HepG2 (cell line): ENCODE results near the gene MBD2. TPM values are rescaled to one million over a fixed set of nuclear protein-coding genes. Genes with fewer than 3 reads are reported as not detected.

Experiments used
- CENPBD1 ChIP-seq: sonication (generic); formaldehyde crosslinking; IDR thresholded peaks from 2 replicates; pipeline ENCODE4 v1.8.0; 2022; ENCODE audit warnings: missing genetic modification reagents, low read depth, mild to moderate bottlenecking, borderline replicate concordance
- EED ChIP-seq: sonication (generic); formaldehyde crosslinking; IDR thresholded peaks from 2 replicates; pipeline ENCODE4 v1.5.0; 2020; ENCODE audit warnings: mild to moderate bottlenecking, missing genetic modification reagents
- FOXA1 ChIP-seq, 2 experiments: fragments of 450-650 bp in 1 of 2; sonication (generic) in 1 of 2; formaldehyde crosslinking in 1 of 2; IDR thresholded peaks; 2 replicates each; pipeline versions ENCODE4 v1.4.0 to v1.6.1; 2016 to 2020; ENCODE audit warnings: missing genetic modification reagents in 1 of 2
- HNF4A ChIP-seq: sonication (generic); formaldehyde crosslinking; IDR thresholded peaks from 2 replicates; pipeline ENCODE4 v1.4.0; 2020; ENCODE audit warnings: missing genetic modification reagents
- NPAS2 ChIP-seq: sonication (generic); formaldehyde crosslinking; IDR thresholded peaks from 2 replicates; pipeline ENCODE4 v1.8.0; 2022; ENCODE audit warnings: mild to moderate bottlenecking, missing genetic modification reagents, borderline replicate concordance
- RCOR2 ChIP-seq: IDR thresholded peaks from 2 replicates; pipeline ENCODE4 v1.6.1; 2016; ENCODE audit warnings: missing biosample characterization, missing genetic modification reagents
- REXO4 ChIP-seq: sonication (generic); formaldehyde crosslinking; IDR thresholded peaks from 2 replicates; pipeline ENCODE4 v1.8.0; 2022; ENCODE audit warnings: missing genetic modification reagents, mild to moderate bottlenecking, borderline replicate concordance
- SMYD3 ChIP-seq: sonication (generic); formaldehyde crosslinking; IDR thresholded peaks from 2 replicates; pipeline ENCODE4 v1.8.1; 2023; ENCODE audit warnings: mild to moderate bottlenecking, missing genetic modification reagents
- USF2 ChIP-seq, 2 experiments: sonication (generic) in 1 of 2; formaldehyde crosslinking in 1 of 2; IDR thresholded peaks; 2 replicates each; pipeline versions ENCODE4 v1.5.1 to v1.6.1; 2011 to 2020; ENCODE audit warnings: borderline replicate concordance in 1 of 2, low read depth in 1 of 2, low read length in 1 of 2, mild to moderate bottlenecking in 1 of 2, missing genetic modification reagents in 1 of 2, moderate library complexity in 1 of 2
- XRCC5 ChIP-seq: fragments of 200-400 bp; formaldehyde crosslinking; optimal IDR thresholded peaks from 2 replicates; pipeline ENCODE3; 2017; ENCODE audit warnings: mild to moderate bottlenecking, low read length
- ZBTB7A ChIP-seq: sonication (generic); formaldehyde crosslinking; IDR thresholded peaks from 2 replicates; pipeline ENCODE4 v1.8.0; 2022; ENCODE audit warnings: mild to moderate bottlenecking, missing genetic modification reagents
- ZNF292 ChIP-seq: sonication (generic); formaldehyde crosslinking; IDR thresholded peaks from 2 replicates; pipeline ENCODE4 v1.8.1; 2022; ENCODE audit warnings: mild to moderate bottlenecking, low read depth, missing genetic modification reagents, borderline replicate concordance
- ZNF501 ChIP-seq: sonication (generic); formaldehyde crosslinking; IDR thresholded peaks from 2 replicates; pipeline ENCODE4 v1.5.1; 2020; ENCODE audit warnings: mild to moderate bottlenecking, moderate library complexity, missing genetic modification reagents
- ZNF839 ChIP-seq: sonication (generic); formaldehyde crosslinking; IDR thresholded peaks from 2 replicates; pipeline ENCODE4 v1.4.0; 2020; ENCODE audit warnings: missing genetic modification reagents, mild to moderate bottlenecking, borderline replicate concordance
- polyA plus RNA-seq, 8 experiments: library from polyadenylated mRNA; depleted of rRNA in 3 of 8; stranded (reverse) in 7 of 8; unstranded in 1 of 8; fragments of >200 nt; fragmentation: Illumina TruSeq in 4 of 8; extraction: Trizol in 4 of 8; gene quantifications; 2 replicates each; pipeline versions ENCODE4 v1.2.1 to v1.2.3, GENCODE V29; 2011 to 2016; ENCODE audit warnings: low read depth in 4 of 8, missing spikeins in 1 of 8, mixed read lengths in 1 of 8; ENCODE audit not compliant: insufficient read depth in 1 of 8
- total RNA-seq, 5 experiments: library from RNA; depleted of rRNA; stranded (reverse); fragments of >200 nt; fragmentation: Illumina TruSeq; extraction: Trizol; gene quantifications; 2 replicates each; pipeline ENCODE4 v1.2.3, GENCODE V29; 2016; ENCODE audit warnings: low read depth in 1 of 5
- TF ChIP-seq, protein P1 (sequence below): sonication (generic); formaldehyde crosslinking; IDR thresholded peaks from 2 replicates; pipeline ENCODE4 v1.4.0; 2020; ENCODE audit warnings: mild to moderate bottlenecking, missing genetic modification reagents
- TF ChIP-seq, protein P2 (sequence below): sonication (generic); formaldehyde crosslinking; IDR thresholded peaks from 2 replicates; pipeline ENCODE4 v1.8.0; 2022; ENCODE audit warnings: low read depth, missing genetic modification reagents
- TF ChIP-seq, protein P3 (sequence below): sonication (generic); formaldehyde crosslinking; IDR thresholded peaks from 2 replicates; pipeline ENCODE4 v1.9.0; 2022; ENCODE audit warnings: low read depth, missing genetic modification reagents
- TF ChIP-seq, protein P4 (sequence below): sonication (generic); formaldehyde crosslinking; IDR thresholded peaks from 2 replicates; pipeline ENCODE4 v1.5.1; 2020; ENCODE audit warnings: missing genetic modification reagents, mild to moderate bottlenecking, borderline replicate concordance
- TF ChIP-seq, protein P5 (sequence below): sonication (generic); formaldehyde crosslinking; conservative IDR thresholded peaks from 2 replicates; pipeline ENCODE4 v1.8.0; 2022; ENCODE audit warnings: mild to moderate bottlenecking, moderate library complexity, missing genetic modification reagents

MBD2 gene
- total and polyA plus RNA-seq, 2 of the 13 experiments (the other 11 are each of a cell fraction or from before 2014, with no cell fraction given) = 19.1 to 38.5 TPM

DNA sequence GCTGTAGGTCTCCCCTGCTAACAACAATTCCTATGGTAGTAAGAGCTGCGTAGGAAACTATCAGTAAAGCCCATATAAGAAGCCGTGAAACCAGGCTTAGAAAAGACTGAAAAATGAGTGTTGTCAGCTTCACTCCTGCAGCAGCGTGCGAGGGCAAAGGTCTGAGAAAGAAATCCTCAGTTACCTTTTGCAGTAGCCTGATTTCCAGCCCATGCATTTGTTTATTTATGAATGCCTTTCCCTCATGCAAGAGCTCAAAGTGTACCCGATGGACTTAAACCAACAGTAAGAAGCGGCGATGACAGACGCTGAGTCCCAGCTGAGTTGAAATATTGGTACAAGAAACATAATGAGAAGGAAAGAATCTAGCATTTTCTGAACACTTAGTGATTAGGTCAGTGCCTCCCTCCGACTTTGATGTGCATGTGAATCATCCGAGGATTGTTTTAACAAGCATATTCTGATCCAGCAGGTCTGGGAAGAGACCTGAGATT, 29.8 kb upstream of the MBD2 start (continued):
- no peak for TF ChIP-seq ZNF839 (CRISPR knock-in tag)
- no peak for TF ChIP-seq USF2 (IDR thresholded peaks at IDR 0.05; ENCODE audit: low read depth, low read length)
- no peak for TF ChIP-seq USF2 (CRISPR knock-in tag; IDR thresholded peaks at IDR 0.05; ENCODE audit: borderline replicate concordance)
- TF ChIP-seq, protein P1, sequence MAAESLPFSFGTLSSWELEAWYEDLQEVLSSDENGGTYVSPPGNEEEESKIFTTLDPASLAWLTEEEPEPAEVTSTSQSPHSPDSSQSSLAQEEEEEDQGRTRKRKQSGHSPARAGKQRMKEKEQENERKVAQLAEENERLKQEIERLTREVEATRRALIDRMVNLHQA (CRISPR knock-in tag) = no peak
- TF ChIP-seq HNF4A (CRISPR knock-in tag) = peak; percentile 96
- 0 out of 2 replicates have a peak, but pooled peaks have one; percentile 40 for TF ChIP-seq FOXA1 (IDR thresholded peaks at IDR 0.05)
- peak; percentile 81 for TF ChIP-seq FOXA1 (CRISPR knock-in tag; IDR thresholded peaks at IDR 0.05)
- TF ChIP-seq, protein P2, sequence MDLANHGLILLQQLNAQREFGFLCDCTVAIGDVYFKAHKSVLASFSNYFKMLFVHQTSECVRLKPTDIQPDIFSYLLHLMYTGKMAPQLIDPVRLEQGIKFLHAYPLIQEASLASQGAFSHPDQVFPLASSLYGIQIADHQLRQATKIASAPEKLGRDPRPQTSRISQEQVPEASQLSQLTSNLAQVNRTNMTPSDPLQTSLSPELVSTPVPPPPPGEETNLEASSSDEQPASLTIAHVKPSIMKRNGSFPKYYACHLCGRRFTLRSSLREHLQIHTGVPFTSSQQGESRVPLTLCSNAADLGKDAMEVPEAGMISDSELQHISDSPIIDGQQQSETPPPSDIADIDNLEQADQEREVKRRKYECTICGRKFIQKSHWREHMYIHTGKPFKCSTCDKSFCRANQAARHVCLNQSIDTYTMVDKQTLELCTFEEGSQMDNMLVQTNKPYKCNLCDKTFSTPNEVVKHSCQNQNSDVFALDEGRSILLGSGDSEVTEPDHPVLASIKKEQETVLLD (CRISPR knock-in tag) = no peak
- TF ChIP-seq XRCC5 = peak; percentile 71
- TF ChIP-seq CENPBD1 = no peak
- TF ChIP-seq ZNF501 (CRISPR knock-in tag) = no peak
- no peak for TF ChIP-seq RCOR2 (CRISPR knock-in tag)
- TF ChIP-seq ZNF292 (CRISPR knock-in tag) = peak; percentile 68; the same call in 1 of the 2 replicates
- TF ChIP-seq ZBTB7A (CRISPR knock-in tag) = no peak
- TF ChIP-seq, protein P3, sequence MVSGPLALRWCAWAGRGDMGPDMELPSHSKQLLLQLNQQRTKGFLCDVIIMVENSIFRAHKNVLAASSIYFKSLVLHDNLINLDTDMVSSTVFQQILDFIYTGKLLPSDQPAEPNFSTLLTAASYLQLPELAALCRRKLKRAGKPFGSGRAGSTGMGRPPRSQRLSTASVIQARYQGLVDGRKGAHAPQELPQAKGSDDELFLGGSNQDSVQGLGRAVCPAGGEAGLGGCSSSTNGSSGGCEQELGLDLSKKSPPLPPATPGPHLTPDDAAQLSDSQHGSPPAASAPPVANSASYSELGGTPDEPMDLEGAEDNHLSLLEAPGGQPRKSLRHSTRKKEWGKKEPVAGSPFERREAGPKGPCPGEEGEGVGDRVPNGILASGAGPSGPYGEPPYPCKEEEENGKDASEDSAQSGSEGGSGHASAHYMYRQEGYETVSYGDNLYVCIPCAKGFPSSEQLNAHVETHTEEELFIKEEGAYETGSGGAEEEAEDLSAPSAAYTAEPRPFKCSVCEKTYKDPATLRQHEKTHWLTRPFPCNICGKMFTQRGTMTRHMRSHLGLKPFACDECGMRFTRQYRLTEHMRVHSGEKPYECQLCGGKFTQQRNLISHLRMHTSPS (CRISPR knock-in tag) = no peak
- no peak for TF ChIP-seq NPAS2
- TF ChIP-seq, protein P4, sequence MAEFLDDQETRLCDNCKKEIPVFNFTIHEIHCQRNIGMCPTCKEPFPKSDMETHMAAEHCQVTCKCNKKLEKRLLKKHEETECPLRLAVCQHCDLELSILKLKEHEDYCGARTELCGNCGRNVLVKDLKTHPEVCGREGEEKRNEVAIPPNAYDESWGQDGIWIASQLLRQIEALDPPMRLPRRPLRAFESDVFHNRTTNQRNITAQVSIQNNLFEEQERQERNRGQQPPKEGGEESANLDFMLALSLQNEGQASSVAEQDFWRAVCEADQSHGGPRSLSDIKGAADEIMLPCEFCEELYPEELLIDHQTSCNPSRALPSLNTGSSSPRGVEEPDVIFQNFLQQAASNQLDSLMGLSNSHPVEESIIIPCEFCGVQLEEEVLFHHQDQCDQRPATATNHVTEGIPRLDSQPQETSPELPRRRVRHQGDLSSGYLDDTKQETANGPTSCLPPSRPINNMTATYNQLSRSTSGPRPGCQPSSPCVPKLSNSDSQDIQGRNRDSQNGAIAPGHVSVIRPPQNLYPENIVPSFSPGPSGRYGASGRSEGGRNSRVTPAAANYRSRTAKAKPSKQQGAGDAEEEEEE (CRISPR knock-in tag) = no peak
- TF ChIP-seq EED (CRISPR knock-in tag) = no peak
- TF ChIP-seq SMYD3 = no peak
- TF ChIP-seq, protein P5, sequence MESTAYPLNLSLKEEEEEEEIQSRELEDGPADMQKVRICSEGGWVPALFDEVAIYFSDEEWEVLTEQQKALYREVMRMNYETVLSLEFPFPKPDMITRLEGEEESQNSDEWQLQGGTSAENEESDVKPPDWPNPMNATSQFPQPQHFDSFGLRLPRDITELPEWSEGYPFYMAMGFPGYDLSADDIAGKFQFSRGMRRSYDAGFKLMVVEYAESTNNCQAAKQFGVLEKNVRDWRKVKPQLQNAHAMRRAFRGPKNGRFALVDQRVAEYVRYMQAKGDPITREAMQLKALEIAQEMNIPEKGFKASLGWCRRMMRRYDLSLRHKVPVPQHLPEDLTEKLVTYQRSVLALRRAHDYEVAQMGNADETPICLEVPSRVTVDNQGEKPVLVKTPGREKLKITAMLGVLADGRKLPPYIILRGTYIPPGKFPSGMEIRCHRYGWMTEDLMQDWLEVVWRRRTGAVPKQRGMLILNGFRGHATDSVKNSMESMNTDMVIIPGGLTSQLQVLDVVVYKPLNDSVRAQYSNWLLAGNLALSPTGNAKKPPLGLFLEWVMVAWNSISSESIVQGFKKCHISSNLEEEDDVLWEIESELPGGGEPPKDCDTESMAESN (CRISPR knock-in tag) = 0 out of 2 replicates have a peak, but pooled peaks have one; percentile 45
- no peak for TF ChIP-seq REXO4
